ENCODE measurements around the gene SUSD6.

Gene SUSD6

GRCh38 chr14:69682621-69683263 is 71.3 kb downstream of the SUSD6 start:
- Histone ChIP-seq H3K4ac (ENCODE audit: low read length) (no peak overlapping the region), H2BK12ac (ENCODE audit: low read length) (no peak overlapping the region), H4K8ac (ENCODE audit: low read depth, low read length) (no peak overlapping the region), H3K14ac (ENCODE audit: low read length) (no peak overlapping the region), H3K9me3 (replicated peaks in 1 of 2; ENCODE audit: control insufficient read depth in 2 of 2, insufficient read depth in 1 of 2, low read depth in 1 of 2, low read length in 2 of 2) (no peaks in the 10 kb centered on the region), H3K27me3 (ENCODE audit: control insufficient read depth in 3 of 3, insufficient read depth in 3 of 3, low read depth in 1 of 3, low read length in 3 of 3) (no peaks in the 10 kb centered on the region), H3K79me1 (ENCODE audit: low read depth, low read length) (no peaks in the 10 kb centered on the region), H3K18ac (ENCODE audit: low read length) (peak overlapping the region; percentile 18), H3K4me2 (ENCODE audit: insufficient read depth, low read length, poor library complexity, severe bottlenecking) (no peak overlapping the region), H2BK5ac (ENCODE audit: low read length) (no peak overlapping the region), H2BK15ac (ENCODE audit: low read length) (no peak overlapping the region), H2AFZ (ENCODE audit: low read length) (no peak overlapping the region), H2BK120ac (ENCODE audit: low read depth, low read length) (no peak overlapping the region), H3K27ac (replicated peaks; ENCODE audit: low read length) (no peak overlapping the region), H3K4me1 (ENCODE audit: control insufficient read depth in 2 of 2, insufficient read depth in 1 of 2, low read depth in 1 of 2, low read length in 2 of 2) (peaks cover 7 to 14% of the 10 kb centered on the region in 2 donors), H4K91ac (ENCODE audit: low read depth, low read length, poor library complexity) (no peak overlapping the region), H3K9ac (ENCODE audit: low read depth, low read length, poor library complexity) (no peak overlapping the region), H3K23ac (ENCODE audit: low read depth, low read length, poor library complexity) (no peak overlapping the region), H3K36me3 (replicated peaks in 1 of 2; ENCODE audit: control insufficient read depth in 2 of 2, insufficient read depth in 2 of 2, low read length in 2 of 2) (no peaks in the 10 kb centered on the region), H2AK5ac (ENCODE audit: low read depth, low read length) (no peak overlapping the region), H3K4me3 (ENCODE audit: low read length in 2 of 2) (no peak overlapping the region)
- no CpG with 5 or more reads among the region's 1 CpG for WGBS, 2 donors (ENCODE audit: extremely low coverage in 2 of 2, insufficient read length in 2 of 2, insufficient replicate concordance in 1 of 2)
- no peak for DNase-seq (ENCODE audit: low spot score)

GRCh38 chr14:69683971-69684370 is 72.6 kb downstream of the SUSD6 start:
- H3K23ac ChIP-seq (ENCODE audit: low read depth, low read length, poor library complexity), result no peak overlapping the region
- no peak overlapping the region for H3K4me3 ChIP-seq (ENCODE audit: low read length in 2 of 2)
- no peak overlapping the region for H2BK5ac ChIP-seq (ENCODE audit: low read length)
- no peak overlapping the region for H3K14ac ChIP-seq (ENCODE audit: low read length)
- no peaks in the 10 kb centered on the region for H3K27me3 ChIP-seq (ENCODE audit: control insufficient read depth in 3 of 3, insufficient read depth in 3 of 3, low read depth in 1 of 3, low read length in 3 of 3)
- no peak overlapping the region for H3K9ac ChIP-seq (ENCODE audit: low read depth, low read length, poor library complexity)
- no peak overlapping the region for H2AK5ac ChIP-seq (ENCODE audit: low read depth, low read length)
- H3K27ac ChIP-seq (replicated peaks; ENCODE audit: low read length), result no peak overlapping the region
- H3K4ac ChIP-seq (ENCODE audit: low read length), result no peak overlapping the region
- H4K8ac ChIP-seq (ENCODE audit: low read depth, low read length), result no peak overlapping the region
- DNase-seq (ENCODE audit: low spot score), result no peak
- no peak overlapping the region for H2BK15ac ChIP-seq (ENCODE audit: low read length)
- no peak overlapping the region for H4K91ac ChIP-seq (ENCODE audit: low read depth, low read length, poor library complexity)
- no peak overlapping the region for H2BK120ac ChIP-seq (ENCODE audit: low read depth, low read length)
- no peak overlapping the region for H3K18ac ChIP-seq (ENCODE audit: low read length)
- H2AFZ ChIP-seq (ENCODE audit: low read length), result no peak overlapping the region
- no CpG with 5 or more reads among the region's 3 CpGs for WGBS, 2 donors (ENCODE audit: extremely low coverage in 2 of 2, insufficient read length in 2 of 2, insufficient replicate concordance in 1 of 2)
- H2BK12ac ChIP-seq (ENCODE audit: low read length), result no peak overlapping the region
- no peaks in the 10 kb centered on the region for H3K9me3 ChIP-seq (replicated peaks in 1 of 2; ENCODE audit: control insufficient read depth in 2 of 2, insufficient read depth in 1 of 2, low read depth in 1 of 2, low read length in 2 of 2)
- H3K79me1 ChIP-seq (ENCODE audit: low read depth, low read length), result no peaks in the 10 kb centered on the region
- no peak overlapping the region for H3K4me2 ChIP-seq (ENCODE audit: insufficient read depth, low read length, poor library complexity, severe bottlenecking)
- H3K4me1 ChIP-seq (ENCODE audit: control insufficient read depth in 2 of 2, insufficient read depth in 1 of 2, low read depth in 1 of 2, low read length in 2 of 2), result peaks cover 11 to 20% of the 10 kb centered on the region in 2 donors
- H3K36me3 ChIP-seq (replicated peaks in 1 of 2; ENCODE audit: control insufficient read depth in 2 of 2, insufficient read depth in 2 of 2, low read length in 2 of 2), result no peaks in the 10 kb centered on the region

DNA sequence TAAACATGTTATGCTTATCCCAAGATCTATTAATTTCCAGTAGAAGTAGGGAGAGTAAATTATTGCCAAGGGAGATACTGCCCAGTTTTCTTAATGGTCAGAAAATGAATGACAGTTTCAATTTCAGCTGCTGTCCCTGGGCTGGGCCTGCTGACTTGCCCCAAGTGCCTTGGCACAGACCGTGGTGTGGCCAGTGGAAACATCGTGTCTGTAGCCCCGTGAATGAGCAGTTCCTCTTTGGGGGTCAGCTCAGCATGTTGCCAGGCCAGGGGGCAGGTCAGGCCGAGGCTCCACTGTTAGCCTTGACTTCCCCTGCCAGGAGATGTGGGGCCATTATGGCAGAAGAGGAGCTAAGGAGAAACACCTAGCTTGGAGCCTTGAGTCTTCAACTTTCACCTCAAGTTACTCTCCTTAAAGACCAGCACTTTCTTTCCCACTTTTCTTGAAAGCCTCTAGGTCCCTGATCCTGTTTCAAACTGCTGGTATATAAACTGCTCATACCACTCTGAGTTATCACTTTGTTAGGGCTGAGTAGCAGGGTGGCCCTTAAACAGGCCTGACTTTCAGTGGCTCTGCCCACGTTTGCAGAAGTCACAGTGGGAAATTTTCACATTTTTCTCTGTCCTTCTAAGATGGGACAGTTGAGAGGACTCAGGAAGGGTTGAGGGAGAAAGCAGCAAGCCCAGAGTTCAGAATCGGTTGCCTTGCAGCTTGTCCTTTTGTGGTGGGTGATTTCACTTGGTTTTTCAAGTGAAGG is 73.2 kb downstream of the SUSD6 start:
- H3K27ac ChIP-seq (replicated peaks; ENCODE audit: low read length), result no peak overlapping the region
- WGBS, 2 donors (ENCODE audit: extremely low coverage in 2 of 2, insufficient read length in 2 of 2, insufficient replicate concordance in 1 of 2), result no CpG with 5 or more reads among the region's 6 CpGs
- H3K36me3 ChIP-seq (replicated peaks in 1 of 2; ENCODE audit: control insufficient read depth in 2 of 2, insufficient read depth in 2 of 2, low read length in 2 of 2), result no peaks in the 10 kb centered on the region

GRCh38 chr14:69685218-69685616 is 73.8 kb downstream of the SUSD6 start:
- no CpG with 5 or more reads among the region's 3 CpGs for WGBS, 2 donors (ENCODE audit: extremely low coverage in 2 of 2, insufficient read length in 2 of 2, insufficient replicate concordance in 1 of 2)
- Histone ChIP-seq H3K4ac (ENCODE audit: low read length) (no peak overlapping the region), H3K4me3 (ENCODE audit: low read length in 2 of 2) (no peak overlapping the region), H4K91ac (ENCODE audit: low read depth, low read length, poor library complexity) (no peak overlapping the region), H3K9me3 (replicated peaks in 1 of 2; ENCODE audit: control insufficient read depth in 2 of 2, insufficient read depth in 1 of 2, low read depth in 1 of 2, low read length in 2 of 2) (no peaks in the 10 kb centered on the region), H3K4me2 (ENCODE audit: insufficient read depth, low read length, poor library complexity, severe bottlenecking) (no peak overlapping the region), H2BK12ac (ENCODE audit: low read length) (no peak overlapping the region), H2BK120ac (ENCODE audit: low read depth, low read length) (no peak overlapping the region), H3K27me3 (ENCODE audit: control insufficient read depth in 3 of 3, insufficient read depth in 3 of 3, low read depth in 1 of 3, low read length in 3 of 3) (no peaks in the 10 kb centered on the region), H4K8ac (ENCODE audit: low read depth, low read length) (no peak overlapping the region), H3K18ac (ENCODE audit: low read length) (no peak overlapping the region), H3K36me3 (replicated peaks in 1 of 2; ENCODE audit: control insufficient read depth in 2 of 2, insufficient read depth in 2 of 2, low read length in 2 of 2) (no peaks in the 10 kb centered on the region), H3K9ac (ENCODE audit: low read depth, low read length, poor library complexity) (no peak overlapping the region), H3K23ac (ENCODE audit: low read depth, low read length, poor library complexity) (no peak overlapping the region), H3K14ac (ENCODE audit: low read length) (no peak overlapping the region), H2BK15ac (ENCODE audit: low read length) (no peak overlapping the region), H2AK5ac (ENCODE audit: low read depth, low read length) (no peak overlapping the region), H2BK5ac (ENCODE audit: low read length) (no peak overlapping the region), H2AFZ (ENCODE audit: low read length) (no peak overlapping the region), H3K4me1 (ENCODE audit: control insufficient read depth in 2 of 2, insufficient read depth in 1 of 2, low read depth in 1 of 2, low read length in 2 of 2) (peaks cover 14 to 20% of the 10 kb centered on the region in 2 donors), H3K27ac (replicated peaks; ENCODE audit: low read length) (no peak overlapping the region), H3K79me1 (ENCODE audit: low read depth, low read length) (no peaks in the 10 kb centered on the region)
- no peak for DNase-seq (ENCODE audit: low spot score)

More for the DNA sequence above, 73.2 kb downstream of the SUSD6 start:
- no peak overlapping the region for H2BK15ac ChIP-seq (ENCODE audit: low read length)
- H3K4me3 ChIP-seq (ENCODE audit: low read length in 2 of 2), result no peak overlapping the region
- H2BK5ac ChIP-seq (ENCODE audit: low read length), result no peak overlapping the region
- H3K4me2 ChIP-seq (ENCODE audit: insufficient read depth, low read length, poor library complexity, severe bottlenecking), result no peak overlapping the region
- H3K79me1 ChIP-seq (ENCODE audit: low read depth, low read length), result no peaks in the 10 kb centered on the region
- H2AFZ ChIP-seq (ENCODE audit: low read length), result no peak overlapping the region
- no peak overlapping the region for H2BK12ac ChIP-seq (ENCODE audit: low read length)
- H3K23ac ChIP-seq (ENCODE audit: low read depth, low read length, poor library complexity), result no peak overlapping the region
- no peak overlapping the region for H4K91ac ChIP-seq (ENCODE audit: low read depth, low read length, poor library complexity)
- no peak overlapping the region for H4K8ac ChIP-seq (ENCODE audit: low read depth, low read length)
- no peak overlapping the region for H2BK120ac ChIP-seq (ENCODE audit: low read depth, low read length)
- no peaks in the 10 kb centered on the region for H3K27me3 ChIP-seq (ENCODE audit: control insufficient read depth in 3 of 3, insufficient read depth in 3 of 3, low read depth in 1 of 3, low read length in 3 of 3)
- H3K14ac ChIP-seq (ENCODE audit: low read length), result no peak overlapping the region
- H3K18ac ChIP-seq (ENCODE audit: low read length), result no peak overlapping the region
- no peak overlapping the region for H3K4ac ChIP-seq (ENCODE audit: low read length)
- no peak for DNase-seq (ENCODE audit: low spot score)
- no peak overlapping the region for H2AK5ac ChIP-seq (ENCODE audit: low read depth, low read length)
- H3K4me1 ChIP-seq (ENCODE audit: control insufficient read depth in 2 of 2, insufficient read depth in 1 of 2, low read depth in 1 of 2, low read length in 2 of 2), result peaks cover 11 to 20% of the 10 kb centered on the region in 2 donors
- no peaks in the 10 kb centered on the region for H3K9me3 ChIP-seq (replicated peaks in 1 of 2; ENCODE audit: control insufficient read depth in 2 of 2, insufficient read depth in 1 of 2, low read depth in 1 of 2, low read length in 2 of 2)
- no peak overlapping the region for H3K9ac ChIP-seq (ENCODE audit: low read depth, low read length, poor library complexity)
